ENCODE data around the gene CKMT1A. TPM values are rescaled to one million over a fixed set of nuclear protein-coding genes. Genes with fewer than 3 reads are reported as not detected.

Gene CKMT1A
- total RNA-seq, 1 experiment from 2014 or later: 21.6 TPM

Other genes starting within 250 kb of the CKMT1A start
- 54.1 TPM for gene TP53BP1, start 200.7 kb upstream of the CKMT1A start, total RNA-seq (2021; ENCODE audit: unreplicated experiment)
- 1.9 TPM for gene MAP1A, start 176.3 kb upstream of the CKMT1A start, total RNA-seq (2021; ENCODE audit: unreplicated experiment)
- gene PPIP5K1, start 103.7 kb upstream of the CKMT1A start, total RNA-seq (2021; ENCODE audit: unreplicated experiment): 62.4 TPM
- 24.4 TPM for gene CKMT1B, start 99.8 kb upstream of the CKMT1A start, total RNA-seq (2021; ENCODE audit: unreplicated experiment)
- 0.91 TPM for gene STRC, start 75.1 kb upstream of the CKMT1A start, total RNA-seq (2021; ENCODE audit: unreplicated experiment)
- 3.6 TPM for gene CATSPER2, start 45.0 kb upstream of the CKMT1A start, total RNA-seq (2021; ENCODE audit: unreplicated experiment)
- 435 TPM for gene PDIA3, start 52.6 kb downstream of the CKMT1A start, total RNA-seq (2021; ENCODE audit: unreplicated experiment)
- 16.2 TPM for gene ELL3, start 83.1 kb downstream of the CKMT1A start, total RNA-seq (2021; ENCODE audit: unreplicated experiment)
- 656 TPM for gene SERF2, start 98.5 kb downstream of the CKMT1A start, total RNA-seq (2021; ENCODE audit: unreplicated experiment)
- 0.12 TPM for gene SERINC4, start 106.4 kb downstream of the CKMT1A start, total RNA-seq (2021; ENCODE audit: unreplicated experiment)
- 20.6 TPM for gene HYPK, start 106.7 kb downstream of the CKMT1A start, total RNA-seq (2021; ENCODE audit: unreplicated experiment)
- 32.7 TPM for gene MFAP1, start 130.8 kb downstream of the CKMT1A start, total RNA-seq (2021; ENCODE audit: unreplicated experiment)
- gene WDR76, start 133.1 kb downstream of the CKMT1A start, total RNA-seq (2021; ENCODE audit: unreplicated experiment): 33.0 TPM

All from HCT116 (cell line).